ENCODE results near the gene PDE1C. TPM values are rescaled to one million over a fixed set of nuclear protein-coding genes. Genes with fewer than 3 reads are reported as not detected.

Gene PDE1C
- total RNA-seq, 1 experiment from 2014 or later, result 14.1 TPM

DNA sequence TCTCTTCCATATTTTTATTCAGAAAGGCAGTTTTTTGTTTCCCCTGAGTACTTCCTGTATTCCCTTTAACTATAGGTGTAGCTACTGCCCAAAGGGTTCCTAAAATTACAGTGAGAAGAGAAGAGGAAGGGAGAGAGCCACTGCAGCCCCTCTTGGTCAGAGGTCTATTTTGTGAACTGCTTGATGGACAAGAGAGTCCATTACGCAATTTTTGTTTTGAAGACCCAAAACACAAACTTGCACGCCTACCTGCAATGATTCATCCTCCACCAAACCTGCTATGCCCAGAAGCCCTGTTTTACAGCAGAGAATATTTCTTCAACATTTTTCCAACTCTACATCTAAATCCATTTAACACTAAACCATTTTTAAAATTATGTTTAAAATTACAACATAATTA is 75.1 kb downstream of the PDE1C start:
- no TSS peak for BruUV-seq (replicated peaks)
- Histone ChIP-seq H3K9me2 (replicated peaks; ENCODE audit: low read length) (no peaks in the 10 kb centered on the region), H2AFZ (ENCODE audit: low read length) (no peak overlapping the region), H3K79me2 (ENCODE audit: low read length) (no peaks in the 10 kb centered on the region), H3K27me3 (ENCODE audit: low read length) (no peaks in the 10 kb centered on the region), H3F3A (ENCODE audit: low read length, unreplicated experiment) (no peaks in the 10 kb centered on the region), H3K4me1 (ENCODE audit: insufficient read depth, low read length) (peaks cover 20% of the 10 kb centered on the region), H3K36me3 (ENCODE audit: low read depth, low read length) (no peaks in the 10 kb centered on the region), H3K4me2 (ENCODE audit: low read length) (no peak overlapping the region), H3K4me3 (ENCODE audit: low read length) (no peak overlapping the region), H3K9me3 (ENCODE audit: low read length) (no peaks in the 10 kb centered on the region), H3K9ac (ENCODE audit: low read length) (no peak overlapping the region), H3K27ac (ENCODE audit: low read length) (no peak overlapping the region), H4K20me1 (ENCODE audit: low read length) (no peaks in the 10 kb centered on the region)
- intact Hi-C loops (cut with micrococcal nuclease), result no loop called here
- ChIA-PET CTCF (no interaction called here), POLR2A (ENCODE audit: unreplicated experiment) (no interaction called here)
- TF ChIP-seq EZH2phosphoT487 (IDR thresholded peaks at IDR 0.05; ENCODE audit: borderline replicate concordance, low read length) (no peak), EZH2 (IDR thresholded peaks at IDR 0.05; ENCODE audit: low read length, unreplicated experiment) (no peak)
- TF ChIP-seq, protein P1, sequence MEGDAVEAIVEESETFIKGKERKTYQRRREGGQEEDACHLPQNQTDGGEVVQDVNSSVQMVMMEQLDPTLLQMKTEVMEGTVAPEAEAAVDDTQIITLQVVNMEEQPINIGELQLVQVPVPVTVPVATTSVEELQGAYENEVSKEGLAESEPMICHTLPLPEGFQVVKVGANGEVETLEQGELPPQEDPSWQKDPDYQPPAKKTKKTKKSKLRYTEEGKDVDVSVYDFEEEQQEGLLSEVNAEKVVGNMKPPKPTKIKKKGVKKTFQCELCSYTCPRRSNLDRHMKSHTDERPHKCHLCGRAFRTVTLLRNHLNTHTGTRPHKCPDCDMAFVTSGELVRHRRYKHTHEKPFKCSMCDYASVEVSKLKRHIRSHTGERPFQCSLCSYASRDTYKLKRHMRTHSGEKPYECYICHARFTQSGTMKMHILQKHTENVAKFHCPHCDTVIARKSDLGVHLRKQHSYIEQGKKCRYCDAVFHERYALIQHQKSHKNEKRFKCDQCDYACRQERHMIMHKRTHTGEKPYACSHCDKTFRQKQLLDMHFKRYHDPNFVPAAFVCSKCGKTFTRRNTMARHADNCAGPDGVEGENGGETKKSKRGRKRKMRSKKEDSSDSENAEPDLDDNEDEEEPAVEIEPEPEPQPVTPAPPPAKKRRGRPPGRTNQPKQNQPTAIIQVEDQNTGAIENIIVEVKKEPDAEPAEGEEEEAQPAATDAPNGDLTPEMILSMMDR (conservative IDR thresholded peaks at IDR 0.05; ENCODE audit: low read depth, low read length), result no peak
- ATAC-seq (no peak), DNase-seq (peak; percentile 45)

DNA sequence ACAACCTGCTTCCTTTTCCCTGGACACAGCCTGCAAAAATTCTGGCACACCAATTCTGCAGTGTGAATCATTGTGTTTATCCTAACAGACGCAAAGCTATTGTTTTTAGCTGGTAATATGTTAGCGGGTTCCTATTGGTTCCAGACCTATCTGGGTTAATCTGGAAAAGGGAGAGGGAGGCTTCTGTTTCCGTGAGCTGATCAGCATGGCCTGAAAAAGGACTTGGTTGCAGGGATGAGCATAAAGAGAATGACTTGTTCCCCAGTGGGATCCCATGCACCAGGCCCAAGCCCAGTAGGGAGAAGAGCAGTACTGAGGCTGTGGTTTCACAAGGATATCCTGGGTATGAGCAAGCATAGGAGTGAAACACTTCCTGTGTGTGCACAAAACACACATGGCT is 78.4 kb downstream of the PDE1C start:
- Histone ChIP-seq H2AFZ (ENCODE audit: low read length) (peak overlapping the region; percentile 15), H3K4me2 (ENCODE audit: low read length) (peak overlapping the region; percentile 24), H3K4me1 (ENCODE audit: insufficient read depth, low read length) (peaks cover 31% of the 10 kb centered on the region), H3F3A (ENCODE audit: low read length, unreplicated experiment) (no peaks in the 10 kb centered on the region), H3K36me3 (ENCODE audit: low read depth, low read length) (no peaks in the 10 kb centered on the region), H3K79me2 (ENCODE audit: low read length) (no peaks in the 10 kb centered on the region), H3K9me3 (ENCODE audit: low read length) (no peaks in the 10 kb centered on the region), H3K27me3 (ENCODE audit: low read length) (no peaks in the 10 kb centered on the region), H3K9me2 (replicated peaks; ENCODE audit: low read length) (no peaks in the 10 kb centered on the region), H3K27ac (ENCODE audit: low read length) (peak overlapping the region; percentile 54), H4K20me1 (ENCODE audit: low read length) (no peaks in the 10 kb centered on the region), H3K9ac (ENCODE audit: low read length) (no peak overlapping the region), H3K4me3 (ENCODE audit: low read length) (no peak overlapping the region)
- TF ChIP-seq EZH2 (IDR thresholded peaks at IDR 0.05; ENCODE audit: low read length, unreplicated experiment), result no peak
- TF ChIP-seq, protein P1 (conservative IDR thresholded peaks at IDR 0.05; ENCODE audit: low read depth, low read length), result no peak
- no peak for TF ChIP-seq EZH2phosphoT487 (IDR thresholded peaks at IDR 0.05; ENCODE audit: borderline replicate concordance, low read length)
- DNase-seq (peak; percentile 62), ATAC-seq (peak; percentile 71)
- intact Hi-C loops (cut with micrococcal nuclease), result no loop called here
- no TSS peak for BruUV-seq (replicated peaks)
- ChIA-PET CTCF (interaction anchor here (0.6 to 0.7 kb wide), 2 partner anchors 36 to 69 kb away, joined by 4 to 6 read pairs; no protein-coding TSS in a partner anchor), POLR2A (ENCODE audit: unreplicated experiment) (interaction anchor here (0.7 kb wide), 1 partner anchor 42 kb away, joined by 4 read pairs; no protein-coding TSS in a partner anchor)

GRCh38 chr7:31991406-31991805 is 78.8 kb downstream of the PDE1C start:
- TF ChIP-seq EZH2phosphoT487 (IDR thresholded peaks at IDR 0.05; ENCODE audit: borderline replicate concordance, low read length), result no peak
- no peak overlapping the region for H2AFZ ChIP-seq (ENCODE audit: low read length)
- no peaks in the 10 kb centered on the region for H4K20me1 ChIP-seq (ENCODE audit: low read length)
- no peaks in the 10 kb centered on the region for H3K27me3 ChIP-seq (ENCODE audit: low read length)
- no peak overlapping the region for H3K9ac ChIP-seq (ENCODE audit: low read length)
- intact Hi-C loops (cut with micrococcal nuclease), result no loop called here
- peaks cover 35% of the 10 kb centered on the region for H3K4me1 ChIP-seq (ENCODE audit: insufficient read depth, low read length)
- H3K9me2 ChIP-seq (replicated peaks; ENCODE audit: low read length), result no peaks in the 10 kb centered on the region
- H3K9me3 ChIP-seq (ENCODE audit: low read length), result no peaks in the 10 kb centered on the region
- no peaks in the 10 kb centered on the region for H3K36me3 ChIP-seq (ENCODE audit: low read depth, low read length)
- H3K4me3 ChIP-seq (ENCODE audit: low read length), result no peak overlapping the region
- H3F3A ChIP-seq (ENCODE audit: low read length, unreplicated experiment), result no peaks in the 10 kb centered on the region
- DNase-seq (no peak), ATAC-seq (no peak)
- no TSS peak for BruUV-seq (replicated peaks)
- ChIA-PET CTCF (interaction anchor here (0.6 to 0.7 kb wide), 2 partner anchors 35 to 69 kb away, joined by 4 to 6 read pairs; no protein-coding TSS in a partner anchor), POLR2A (ENCODE audit: unreplicated experiment) (interaction anchor here (0.7 kb wide), 1 partner anchor 41 kb away, joined by 4 read pairs; no protein-coding TSS in a partner anchor)
- no peak overlapping the region for H3K27ac ChIP-seq (ENCODE audit: low read length)
- 0 out of 2 replicates have a peak overlapping the region, but pooled peaks have one; percentile 4 for H3K4me2 ChIP-seq (ENCODE audit: low read length)
- H3K79me2 ChIP-seq (ENCODE audit: low read length), result no peaks in the 10 kb centered on the region
